A549 (cell line): ENCODE measurements around the gene CD9.

Experiments
- CBX8 ChIP-seq: fragments of 200-600 bp; sonication (generic); IDR thresholded peaks from 2 replicates; pipeline ENCODE4 v1.6.1; 2016
- ELK1 ChIP-seq: fragments of 150-350 bp; IDR thresholded peaks from 2 replicates; pipeline ENCODE4 v1.6.1; 2014; ENCODE audit warnings: low read depth, mild to moderate bottlenecking, low read length
- ESRRA ChIP-seq: fragments of 150-350 bp; IDR thresholded peaks from 2 replicates; pipeline ENCODE4 v1.6.1; 2014; ENCODE audit warnings: mild to moderate bottlenecking, low read length, borderline replicate concordance
- GATA3 ChIP-seq: IDR thresholded peaks from 2 replicates; pipeline ENCODE4 v1.6.1; 2012; ENCODE audit warnings: borderline replicate concordance
- HEYL ChIP-seq: fragments of 250-450 bp; sonication (Bioruptor Pico); IDR thresholded peaks from 2 replicates; pipeline ENCODE4 v1.8.0; 2021; ENCODE audit warnings: mild to moderate bottlenecking, moderate library complexity
- HMGXB4 ChIP-seq: fragments of 250-450 bp; sonication (Bioruptor Pico); IDR thresholded peaks from 2 replicates; pipeline ENCODE4 v1.5.0; 2021; ENCODE audit warnings: mild to moderate bottlenecking, moderate library complexity, borderline replicate concordance
- JUNB ChIP-seq: fragments of >200 bp; sonication (Bioruptor Twin); formaldehyde crosslinking; IDR thresholded peaks from 2 replicates; pipeline ENCODE4 v1.6.1; 2016
- POLR2A ChIP-seq: IDR thresholded peaks from 2 replicates; pipeline ENCODE4 v1.6.1; 2012; ENCODE audit warnings: mild to moderate bottlenecking, low read length
- SMC3 ChIP-seq: fragments of >200 bp; sonication (Bioruptor Twin); formaldehyde crosslinking; IDR thresholded peaks from 3 replicates; pipeline ENCODE4 v1.6.1; 2018; ENCODE audit warnings: inconsistent platforms
- TF ChIP-seq, protein P1 (sequence below): fragments of >200 bp; sonication (Bioruptor Twin); formaldehyde crosslinking; IDR thresholded peaks from 3 replicates; pipeline ENCODE4 v1.5.1; 2016
- TF ChIP-seq, protein P2 (sequence below): IDR thresholded peaks from 2 replicates; pipeline ENCODE4 v1.6.1; 2012

- no peak for TF ChIP-seq ELK1
- TF ChIP-seq, protein P1, sequence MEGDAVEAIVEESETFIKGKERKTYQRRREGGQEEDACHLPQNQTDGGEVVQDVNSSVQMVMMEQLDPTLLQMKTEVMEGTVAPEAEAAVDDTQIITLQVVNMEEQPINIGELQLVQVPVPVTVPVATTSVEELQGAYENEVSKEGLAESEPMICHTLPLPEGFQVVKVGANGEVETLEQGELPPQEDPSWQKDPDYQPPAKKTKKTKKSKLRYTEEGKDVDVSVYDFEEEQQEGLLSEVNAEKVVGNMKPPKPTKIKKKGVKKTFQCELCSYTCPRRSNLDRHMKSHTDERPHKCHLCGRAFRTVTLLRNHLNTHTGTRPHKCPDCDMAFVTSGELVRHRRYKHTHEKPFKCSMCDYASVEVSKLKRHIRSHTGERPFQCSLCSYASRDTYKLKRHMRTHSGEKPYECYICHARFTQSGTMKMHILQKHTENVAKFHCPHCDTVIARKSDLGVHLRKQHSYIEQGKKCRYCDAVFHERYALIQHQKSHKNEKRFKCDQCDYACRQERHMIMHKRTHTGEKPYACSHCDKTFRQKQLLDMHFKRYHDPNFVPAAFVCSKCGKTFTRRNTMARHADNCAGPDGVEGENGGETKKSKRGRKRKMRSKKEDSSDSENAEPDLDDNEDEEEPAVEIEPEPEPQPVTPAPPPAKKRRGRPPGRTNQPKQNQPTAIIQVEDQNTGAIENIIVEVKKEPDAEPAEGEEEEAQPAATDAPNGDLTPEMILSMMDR, result no peak
- TF ChIP-seq, protein P2, sequence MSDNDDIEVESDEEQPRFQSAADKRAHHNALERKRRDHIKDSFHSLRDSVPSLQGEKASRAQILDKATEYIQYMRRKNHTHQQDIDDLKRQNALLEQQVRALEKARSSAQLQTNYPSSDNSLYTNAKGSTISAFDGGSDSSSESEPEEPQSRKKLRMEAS, result no peak
- TF ChIP-seq GATA3, result no peak
- no peak for TF ChIP-seq HMGXB4 (CRISPR knock-in tag)
- TF ChIP-seq ESRRA, result no peak
- TF ChIP-seq SMC3, result no peak
- no peak for TF ChIP-seq POLR2A
- TF ChIP-seq HEYL, result no peak
- TF ChIP-seq JUNB, result no peak
- no peak for TF ChIP-seq CBX8
Observed at GRCh38 chr12:6216581-6216980, 16.4 kb downstream of the CD9 start.
